Measurements from ENCODE around the gene CHADL. TPM values are rescaled to one million over a fixed set of nuclear protein-coding genes. Genes with fewer than 3 reads are reported as not detected.
A peak's percentile ranks its signal among the peaks of the same experiment; 100 is the strongest.

CHADL gene
- total and polyA plus RNA-seq, 10 donors, result 0.40 to 2.2 (median 1.1) TPM; not detected in 1

- intact Hi-C loops (cut with DNase I; ENCODE audit: low total_unique reads), result no loop called here
- DNase-seq, result no peak
- no peaks in the 10 kb centered on the region for H3K36me3 ChIP-seq
- peaks cover 6 to 23% (median 20%) of the 10 kb centered on the region in 6 donors for H3K4me1 ChIP-seq
- no peaks in the 10 kb centered on the region for H3K9me3 ChIP-seq
- no peak for TF ChIP-seq CTCF (IDR thresholded peaks at IDR 0.05 in 8 of 11, conservative IDR thresholded peaks at IDR 0.05 in 3 of 11)
- H3K4me3 ChIP-seq, result no peak overlapping the region
- H3K27me3 ChIP-seq (replicated peaks in 1 of 7), result peaks cover 0 to 6% (median 0%) of the 10 kb centered on the region in 7 donors
- H3K27ac ChIP-seq, result no peak overlapping the region
- WGBS, 5 donors, result 90 to 98% (median 92%) methylated on average over 6 of the region's 6 CpGs
Observed at GRCh38 chr22:41193829-41194228, 46.9 kb downstream of the CHADL start.

- no peak for DNase-seq
- Histone ChIP-seq H3K27me3 (replicated peaks in 1 of 7) (no peaks in the 10 kb centered on the region), H3K36me3 (no peaks in the 10 kb centered on the region), H3K27ac (no peak overlapping the region), H3K4me3 (no peak overlapping the region), H3K9me3 (no peaks in the 10 kb centered on the region), H3K4me1 (peaks cover 0 to 2% (median 0%) of the 10 kb centered on the region in 6 donors)
- intact Hi-C loops (cut with DNase I; ENCODE audit: low total_unique reads), result no loop called here
- TF ChIP-seq POLR2A (IDR thresholded peaks at IDR 0.05), result no peak
- no peak for TF ChIP-seq POLR2AphosphoS5 (IDR thresholded peaks at IDR 0.05)
- TF ChIP-seq CTCF (IDR thresholded peaks at IDR 0.05 in 8 of 11, conservative IDR thresholded peaks at IDR 0.05 in 3 of 11), result no peak
- 73 to 90% (median 86%) methylated on average over 2 of the region's 2 CpGs for WGBS, 5 donors
Observed at GRCh38 chr22:41191467-41191866, 49.3 kb downstream of the CHADL start.

GRCh38 chr22:41184679-41185078 is 56.1 kb downstream of the CHADL start:
- Histone ChIP-seq H3K9me3 (no peaks in the 10 kb centered on the region), H3K4me1 (peaks cover 0 to 7% (median 0%) of the 10 kb centered on the region in 6 donors), H3K27ac (no peak overlapping the region), H3K36me3 (peaks cover 0 to 11% (median 3%) of the 10 kb centered on the region in 6 donors), H3K27me3 (replicated peaks in 1 of 7) (no peaks in the 10 kb centered on the region), H3K4me3 (no peak overlapping the region)
- TF ChIP-seq CTCF (IDR thresholded peaks at IDR 0.05 in 8 of 11, conservative IDR thresholded peaks at IDR 0.05 in 3 of 11) (no peak), POLR2AphosphoS5 (IDR thresholded peaks at IDR 0.05) (no peak), POLR2A (IDR thresholded peaks at IDR 0.05) (no peak)
- intact Hi-C loops (cut with DNase I; ENCODE audit: low total_unique reads), result no loop called here
- WGBS, 5 donors, result 35 to 39% (median 38%) methylated on average over 3 of the region's 3 CpGs
- DNase-seq, result no peak

- Histone ChIP-seq H3K4me1 (peaks cover 0 to 7% (median 0%) of the 10 kb centered on the region in 6 donors), H3K36me3 (peaks cover 4 to 42% (median 30%) of the 10 kb centered on the region in 6 donors), H3K9me3 (no peaks in the 10 kb centered on the region), H3K27ac (peak overlapping the region in 3 of 8 donors; percentile 14 to 45 (median 38)), H3K4me3 (no peak overlapping the region), H3K27me3 (replicated peaks in 1 of 7) (no peaks in the 10 kb centered on the region)
- TF ChIP-seq POLR2A (IDR thresholded peaks at IDR 0.05) (no peak), POLR2AphosphoS5 (IDR thresholded peaks at IDR 0.05) (peak in 2 of 3 donors; percentile 23 to 49), CTCF (IDR thresholded peaks at IDR 0.05 in 8 of 11, conservative IDR thresholded peaks at IDR 0.05 in 3 of 11) (no peak)
- intact Hi-C loops (cut with DNase I; ENCODE audit: low total_unique reads), result no loop called here
- DNase-seq, result no peak
- WGBS, 5 donors, result 65 to 88% (median 79%) methylated on average over 15 of the region's 15 CpGs
Observed at GRCh38 chr22:41181349-41182241, 59.1 kb downstream of the CHADL start.
